Pancreas (tissue), 10 donors: Measurements from ENCODE around the gene HSF5. TPM values are rescaled to one million over a fixed set of nuclear protein-coding genes. Genes with fewer than 3 reads are reported as not detected.

Source experiments
- ATAC-seq, 4 donors: fragments of 200-7000 bp; cut with Tn5 transposase; one replicate each; pipeline versions ENCODE4 v1.8.0 to v1.9.1; 2020; ENCODE audit warnings: mild to moderate bottlenecking in 4 of 4, moderate library complexity in 4 of 4
- DNase-seq, 6 donors: peaks; one replicate each; pipeline ENCODE4 v3.0.0-alpha.2; 2020
- FAIRE-seq: peaks from 2 replicates; lab custom pipeline; 2012; peaks lifted over from hg19 to GRCh38; lab: Jason Lieb, UNC
- H3K27ac ChIP-seq, 4 donors: fragments of 200-600 bp; sonication (generic); 1 replicate in 3 of 4; 2 replicates in 1 of 4; pipeline versions ENCODE4 v1.5.0 to v1.8.0; 2020
- H3K27me3 ChIP-seq, 4 donors: fragments of 200-600 bp; one replicate each; pipeline ENCODE4 v1.8.0; 2021
- H3K36me3 ChIP-seq, 3 donors: fragments of 200-600 bp; sonication (generic) in 1 of 3; one replicate each; pipeline versions ENCODE4 v1.5.0 to v1.8.0; 2020 to 2021
- H3K4me1 ChIP-seq, 3 donors: fragments of 200-600 bp; one replicate each; pipeline ENCODE4 v1.8.0; 2021
- H3K4me3 ChIP-seq, 4 donors: fragments of 200-600 bp; sonication (generic) in 2 of 4; one replicate each; pipeline versions ENCODE4 v1.5.0 to v1.8.0; 2020 to 2021
- H3K9me3 ChIP-seq, 4 donors: fragments of 200-600 bp; one replicate each; pipeline ENCODE4 v1.8.0; 2021
- WGBS, 2 donors: extraction: QIAGEN DNeasy Blood & Tissue Kit; methylation state at CpG; one replicate each; pipeline ENCODE4 v1.1.7; 2013; 5-methylcytosine and 5-hydroxymethylcytosine counted together
- intact Hi-C, 3 donors: fragments of 100-400 bp; cut with DNase I; formaldehyde crosslinking; loops; one replicate each; pipeline versions ENCODE4 v1.11.1 to v1.14.2; 2022
- polyA plus RNA-seq, 2 donors: library from polyadenylated mRNA; stranded (reverse); fragments of 200-250 nt; gene quantifications; one replicate each; pipeline ENCODE4 v1.2.3, GENCODE V29; 2013
- total RNA-seq, 6 donors: library from RNA; stranded (reverse); fragmentation: NEBNext Ultra II Directional in 4 of 6; extraction: Animal tissue kit (Norgen Biotek cat#: 25700) in 4 of 6; gene quantifications; one replicate each; pipeline versions ENCODE4 v1.2.1 to v1.2.4, GENCODE V29; 2021 to 2023
- TF ChIP-seq, protein P1 (sequence below), 4 donors: fragments of 200-600 bp; sonication (generic) in 3 of 4; IDR thresholded peaks; one replicate each; pipeline versions ENCODE4 v1.5.0 to v1.8.0; 2021; ENCODE audit warnings: antibody characterized with exemption in 4 of 4
- donor health status: healthy with polysubstance abuse.
- donor health status: DM: no; HTN: no; CAD: no; lungs with moderate emphysema.
- donor health status: DM: no; HTN: no; CAD: no.
- donor health status: control.
- donor health status: control.
- donor health status: Bipolar disorder and iron deficiency.
- donor health status: DM: yes; HTN: yes; CAD: no.
- donor health status: DM: no; HTN: no; CAD: no.
- donor health status: DM: no; HTN: no; CAD: no.
- donor health status: DM: yes; HTN: yes; CAD: no.

The HSF5 gene
- total and polyA plus RNA-seq, 8 donors = 0.04 TPM; not detected in 7

DNA sequence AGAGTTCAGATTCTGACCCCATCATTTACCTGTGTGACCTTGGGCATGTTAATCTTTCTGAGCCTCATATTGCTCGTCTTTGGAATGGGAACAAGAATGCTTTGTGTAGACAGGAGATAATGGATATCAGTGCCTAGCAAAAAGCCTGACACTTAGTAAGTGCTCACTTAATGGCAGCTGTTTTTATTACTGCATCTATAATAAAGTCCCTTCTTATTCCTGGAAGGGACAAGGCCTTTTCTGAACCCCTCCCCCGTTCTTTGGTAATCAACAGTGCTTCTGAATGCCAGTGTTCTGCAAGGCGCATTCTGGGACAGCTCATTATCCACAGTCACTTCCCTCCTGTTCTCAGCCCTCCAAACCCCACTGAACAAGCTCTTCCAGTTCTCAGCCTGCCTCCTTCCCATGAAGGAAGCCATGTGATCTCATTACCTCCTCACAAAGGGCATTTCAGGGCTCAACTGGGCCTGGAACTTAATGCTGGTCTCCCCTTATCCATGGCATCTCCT lies 111.1 kb downstream of the HSF5 start:
- TF ChIP-seq, protein P1, sequence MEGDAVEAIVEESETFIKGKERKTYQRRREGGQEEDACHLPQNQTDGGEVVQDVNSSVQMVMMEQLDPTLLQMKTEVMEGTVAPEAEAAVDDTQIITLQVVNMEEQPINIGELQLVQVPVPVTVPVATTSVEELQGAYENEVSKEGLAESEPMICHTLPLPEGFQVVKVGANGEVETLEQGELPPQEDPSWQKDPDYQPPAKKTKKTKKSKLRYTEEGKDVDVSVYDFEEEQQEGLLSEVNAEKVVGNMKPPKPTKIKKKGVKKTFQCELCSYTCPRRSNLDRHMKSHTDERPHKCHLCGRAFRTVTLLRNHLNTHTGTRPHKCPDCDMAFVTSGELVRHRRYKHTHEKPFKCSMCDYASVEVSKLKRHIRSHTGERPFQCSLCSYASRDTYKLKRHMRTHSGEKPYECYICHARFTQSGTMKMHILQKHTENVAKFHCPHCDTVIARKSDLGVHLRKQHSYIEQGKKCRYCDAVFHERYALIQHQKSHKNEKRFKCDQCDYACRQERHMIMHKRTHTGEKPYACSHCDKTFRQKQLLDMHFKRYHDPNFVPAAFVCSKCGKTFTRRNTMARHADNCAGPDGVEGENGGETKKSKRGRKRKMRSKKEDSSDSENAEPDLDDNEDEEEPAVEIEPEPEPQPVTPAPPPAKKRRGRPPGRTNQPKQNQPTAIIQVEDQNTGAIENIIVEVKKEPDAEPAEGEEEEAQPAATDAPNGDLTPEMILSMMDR (IDR thresholded peaks at IDR 0.05) = no peak
- DNase-seq = peak in 2 of 6 donors; percentile 25 to 42
- no peak overlapping the region for H3K27ac ChIP-seq

DNA sequence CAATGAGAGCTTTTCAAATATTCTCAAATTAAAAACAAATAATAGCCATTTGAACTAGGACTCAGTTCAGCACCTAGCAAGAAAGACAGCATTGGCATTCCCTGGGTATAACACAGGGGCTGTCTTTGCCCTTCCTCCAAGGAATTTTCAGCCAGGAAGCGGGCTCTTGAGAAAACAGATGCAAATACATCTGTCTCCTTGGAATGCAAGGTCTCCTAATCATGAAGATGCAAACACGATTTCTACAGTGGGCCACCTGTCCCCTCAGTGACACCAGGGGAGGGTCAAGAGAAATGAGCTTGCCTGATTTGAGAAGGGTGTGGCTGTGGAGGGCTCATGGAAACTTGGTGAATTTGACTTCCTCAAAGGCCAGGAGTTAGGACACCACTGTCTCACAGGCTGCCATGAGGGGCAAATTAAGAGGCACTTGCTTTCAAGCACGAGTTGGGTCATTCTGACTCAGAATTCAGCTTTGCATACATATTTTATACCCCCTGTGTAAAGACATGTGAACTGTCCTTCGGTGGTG lies 111.7 kb downstream of the HSF5 start:
- H3K9me3 ChIP-seq = no peaks in the 10 kb centered on the region
- ATAC-seq = no peak
- TF ChIP-seq, protein P1 (IDR thresholded peaks at IDR 0.05) = no peak
- no peaks in the 10 kb centered on the region for H3K27me3 ChIP-seq
- intact Hi-C loops = loop anchor here in 1 of 3 donors (10.0 kb wide), 1 partner anchor 48 kb away; no protein-coding TSS in a partner anchor
- H3K36me3 ChIP-seq = no peaks in the 10 kb centered on the region
- WGBS, 2 donors = 60 to 63% methylated on average over 4 of the region's 4 CpGs
- no peak for DNase-seq
- peaks cover 16 to 37% (median 35%) of the 10 kb centered on the region in 3 donors for H3K4me1 ChIP-seq
- H3K4me3 ChIP-seq = no peak overlapping the region
- H3K27ac ChIP-seq = no peak overlapping the region
- FAIRE-seq = no peak

More for the DNA sequence above, 111.1 kb downstream of the HSF5 start:
- FAIRE-seq = no peak
- no peak overlapping the region for H3K4me3 ChIP-seq
- intact Hi-C loops = loop anchor here in 1 of 3 donors (10.0 kb wide), 1 partner anchor 48 kb away; no protein-coding TSS in a partner anchor
- H3K36me3 ChIP-seq = no peaks in the 10 kb centered on the region
- peak in 3 of 4 donors; percentile 53 to 55 (median 53) for ATAC-seq
- WGBS, 2 donors = 39 to 46% methylated on average over 3 of the region's 3 CpGs
- H3K9me3 ChIP-seq = no peaks in the 10 kb centered on the region
- H3K4me1 ChIP-seq = peaks cover 19 to 44% (median 41%) of the 10 kb centered on the region in 3 donors
- H3K27me3 ChIP-seq = no peaks in the 10 kb centered on the region

DNA sequence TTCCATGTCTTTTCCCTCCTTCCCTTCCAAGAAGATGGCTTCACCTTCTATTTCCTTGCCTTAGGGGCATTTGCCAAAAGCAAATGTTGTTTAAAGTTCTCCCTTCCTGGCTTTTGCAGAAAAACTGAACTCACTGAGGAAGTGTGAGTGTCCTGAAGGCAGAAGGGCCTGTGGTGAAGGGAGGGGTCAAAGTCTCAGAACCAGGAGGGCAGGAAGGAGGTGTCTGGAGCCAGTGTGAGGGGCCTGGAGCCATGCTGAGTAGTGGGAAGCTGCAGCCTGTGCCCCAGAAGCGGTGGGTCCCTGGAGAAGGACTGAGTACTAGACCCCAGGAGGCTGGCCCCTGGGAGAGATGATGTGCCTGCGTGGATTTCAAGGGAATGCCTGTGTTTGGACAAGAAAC lies 112.4 kb downstream of the HSF5 start:
- Histone ChIP-seq H3K36me3 (no peaks in the 10 kb centered on the region), H3K4me1 (peaks cover 8 to 30% (median 28%) of the 10 kb centered on the region in 3 donors), H3K27me3 (no peaks in the 10 kb centered on the region), H3K9me3 (no peaks in the 10 kb centered on the region), H3K27ac (no peak overlapping the region), H3K4me3 (no peak overlapping the region)
- WGBS, 2 donors = 84 to 89% methylated on average over 2 of the region's 2 CpGs
- no peak for DNase-seq
- TF ChIP-seq, protein P1 (IDR thresholded peaks at IDR 0.05) = no peak
- ATAC-seq = no peak
- no peak for FAIRE-seq
- intact Hi-C loops = loop anchor here in 1 of 3 donors (10.0 kb wide), 1 partner anchor 49 kb away; no protein-coding TSS in a partner anchor

DNA sequence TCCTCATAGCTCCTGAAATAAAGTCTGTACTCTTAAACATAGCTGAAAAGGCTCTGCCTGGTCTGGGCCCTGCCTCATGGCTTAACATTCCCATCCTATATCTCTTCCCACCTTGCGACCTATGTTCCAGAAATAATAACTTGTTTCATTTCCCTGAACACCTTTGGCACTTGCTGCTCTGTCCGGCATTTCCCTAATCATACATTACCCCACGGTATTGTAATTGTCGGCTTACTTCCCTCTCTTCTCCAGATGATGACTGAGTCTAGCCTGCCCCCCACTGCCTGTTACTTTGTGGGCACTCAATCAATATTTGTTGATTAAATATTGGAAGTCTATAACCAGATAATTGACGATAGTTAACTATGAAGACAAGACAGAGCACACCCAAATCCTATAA lies 113.0 kb downstream of the HSF5 start:
- TF ChIP-seq, protein P1 (IDR thresholded peaks at IDR 0.05) = no peak
- Histone ChIP-seq H3K27me3 (no peaks in the 10 kb centered on the region), H3K36me3 (no peaks in the 10 kb centered on the region), H3K27ac (no peak overlapping the region), H3K9me3 (no peaks in the 10 kb centered on the region), H3K4me3 (no peak overlapping the region), H3K4me1 (peaks cover 4 to 25% (median 22%) of the 10 kb centered on the region in 3 donors)
- 65 to 66% methylated on average over 5 of the region's 5 CpGs for WGBS, 2 donors
- FAIRE-seq (no peak), DNase-seq (no peak), ATAC-seq (peak in 1 of 4 donors; percentile 18)
- intact Hi-C loops = loop anchor here in 1 of 3 donors (10.0 kb wide), 1 partner anchor 50 kb away; no protein-coding TSS in a partner anchor

DNA sequence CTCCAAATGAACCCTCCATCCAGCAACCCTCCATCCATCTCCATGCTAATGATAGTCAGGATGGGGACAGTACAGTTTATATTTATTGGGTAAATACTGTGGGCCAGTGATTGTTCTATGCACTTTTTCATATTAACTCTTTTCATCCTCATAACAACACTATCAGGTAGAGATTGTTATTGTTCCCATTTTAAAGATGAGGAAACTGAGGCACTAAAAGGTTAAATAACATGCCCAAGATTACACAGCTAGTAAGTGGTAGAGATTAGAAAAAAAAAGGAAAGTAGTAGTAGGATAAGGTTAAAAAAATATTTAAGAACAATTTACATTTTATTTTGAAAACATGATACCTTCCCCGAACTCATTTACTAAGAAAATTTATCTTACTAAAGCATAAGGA lies 114.3 kb downstream of the HSF5 start:
- no peak for ATAC-seq
- Histone ChIP-seq H3K4me3 (no peak overlapping the region), H3K4me1 (peaks cover 4 to 19% (median 16%) of the 10 kb centered on the region in 3 donors), H3K36me3 (no peaks in the 10 kb centered on the region), H3K9me3 (no peaks in the 10 kb centered on the region), H3K27ac (no peak overlapping the region), H3K27me3 (no peaks in the 10 kb centered on the region)
- DNase-seq = no peak
- intact Hi-C loops = loop anchor here in 1 of 3 donors (10.0 kb wide), 1 partner anchor 51 kb away; no protein-coding TSS in a partner anchor
- WGBS, 2 donors = 100% methylated on average over 1 of the region's 1 CpG
- TF ChIP-seq, protein P1 (IDR thresholded peaks at IDR 0.05) = no peak
- FAIRE-seq = no peak
